Progenitor cell of endocrine pancreas (in vitro differentiated cells): ENCODE results near the gene UNC119. TPM values are rescaled to one million over a fixed set of nuclear protein-coding genes. Genes with fewer than 3 reads are reported as not detected.

Experiments
- DNase-seq: peaks from one replicate; pipeline ENCODE4 v3.0.0; 2021; ENCODE audit warnings: low spot score; ENCODE audit not compliant: unreplicated experiment
- H3K27ac Mint-ChIP-seq: 2 replicates; pipeline ENCODE4 v1.8.0; 2021; ENCODE audit warnings: mild to moderate bottlenecking, moderate library complexity, mixed read lengths
- H3K27me3 Mint-ChIP-seq: 2 replicates; pipeline ENCODE4 v1.8.0; 2021; ENCODE audit warnings: mixed read lengths
- H3K36me3 Mint-ChIP-seq: 2 replicates; pipeline ENCODE4 v1.8.0; 2022; ENCODE audit warnings: mixed read lengths; ENCODE audit not compliant: insufficient read depth
- H3K4me1 Mint-ChIP-seq: 2 replicates; pipeline ENCODE4 v1.8.0; 2021; ENCODE audit warnings: low read depth, mixed read lengths
- H3K4me3 Mint-ChIP-seq: 2 replicates; pipeline ENCODE4 v1.8.0; 2021; ENCODE audit warnings: low read depth, mild to moderate bottlenecking, moderate library complexity, mixed read lengths
- H3K9me3 Mint-ChIP-seq: 2 replicates; pipeline ENCODE4 v1.8.0; 2021; ENCODE audit warnings: low read depth, mixed read lengths
- total RNA-seq: library from RNA; stranded (reverse); gene quantifications from 2 replicates; pipeline ENCODE4 v1.2.1, GENCODE V29; 2021
- TF ChIP-seq, protein P1 (sequence below): fragments of 200-600 bp; sonication (generic); IDR thresholded peaks from one replicate; pipeline ENCODE4 v1.5.0; 2021; ENCODE audit warnings: antibody characterized with exemption, mild to moderate bottlenecking; ENCODE audit not compliant: unreplicated experiment

The UNC119 gene
- total RNA-seq, 1 donor from 2014 or later: 46.7 TPM

GRCh38 chr17:28499684-28500357 is 52.6 kb downstream of the UNC119 start:
- no peak overlapping the region for H3K4me3 Mint-ChIP-seq
- TF ChIP-seq, protein P1, sequence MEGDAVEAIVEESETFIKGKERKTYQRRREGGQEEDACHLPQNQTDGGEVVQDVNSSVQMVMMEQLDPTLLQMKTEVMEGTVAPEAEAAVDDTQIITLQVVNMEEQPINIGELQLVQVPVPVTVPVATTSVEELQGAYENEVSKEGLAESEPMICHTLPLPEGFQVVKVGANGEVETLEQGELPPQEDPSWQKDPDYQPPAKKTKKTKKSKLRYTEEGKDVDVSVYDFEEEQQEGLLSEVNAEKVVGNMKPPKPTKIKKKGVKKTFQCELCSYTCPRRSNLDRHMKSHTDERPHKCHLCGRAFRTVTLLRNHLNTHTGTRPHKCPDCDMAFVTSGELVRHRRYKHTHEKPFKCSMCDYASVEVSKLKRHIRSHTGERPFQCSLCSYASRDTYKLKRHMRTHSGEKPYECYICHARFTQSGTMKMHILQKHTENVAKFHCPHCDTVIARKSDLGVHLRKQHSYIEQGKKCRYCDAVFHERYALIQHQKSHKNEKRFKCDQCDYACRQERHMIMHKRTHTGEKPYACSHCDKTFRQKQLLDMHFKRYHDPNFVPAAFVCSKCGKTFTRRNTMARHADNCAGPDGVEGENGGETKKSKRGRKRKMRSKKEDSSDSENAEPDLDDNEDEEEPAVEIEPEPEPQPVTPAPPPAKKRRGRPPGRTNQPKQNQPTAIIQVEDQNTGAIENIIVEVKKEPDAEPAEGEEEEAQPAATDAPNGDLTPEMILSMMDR: no peak
- no peaks in the 10 kb centered on the region for H3K9me3 Mint-ChIP-seq
- peak overlapping the region; percentile 67 for H3K27ac Mint-ChIP-seq
- H3K36me3 Mint-ChIP-seq: no peaks in the 10 kb centered on the region
- H3K27me3 Mint-ChIP-seq: peaks cover 7% of the 10 kb centered on the region
- peaks cover 40% of the 10 kb centered on the region for H3K4me1 Mint-ChIP-seq
- DNase-seq: no peak

GRCh38 chr17:28499364-28499664 is 53.1 kb downstream of the UNC119 start:
- Mint-ChIP-seq H3K4me1 (peaks cover 38% of the 10 kb centered on the region), H3K36me3 (no peaks in the 10 kb centered on the region), H3K9me3 (no peaks in the 10 kb centered on the region), H3K27ac (no peak overlapping the region), H3K4me3 (no peak overlapping the region), H3K27me3 (peaks cover 6% of the 10 kb centered on the region)
- TF ChIP-seq, protein P1: no peak
- DNase-seq: no peak

GRCh38 chr17:28498652-28499363 is 53.6 kb downstream of the UNC119 start:
- no peaks in the 10 kb centered on the region for H3K9me3 Mint-ChIP-seq
- peaks cover 2% of the 10 kb centered on the region for H3K27me3 Mint-ChIP-seq
- no peak overlapping the region for H3K4me3 Mint-ChIP-seq
- peaks cover 34% of the 10 kb centered on the region for H3K4me1 Mint-ChIP-seq
- H3K36me3 Mint-ChIP-seq: no peaks in the 10 kb centered on the region
- no peak overlapping the region for H3K27ac Mint-ChIP-seq
- TF ChIP-seq, protein P1: no peak
- DNase-seq: no peak

DNA sequence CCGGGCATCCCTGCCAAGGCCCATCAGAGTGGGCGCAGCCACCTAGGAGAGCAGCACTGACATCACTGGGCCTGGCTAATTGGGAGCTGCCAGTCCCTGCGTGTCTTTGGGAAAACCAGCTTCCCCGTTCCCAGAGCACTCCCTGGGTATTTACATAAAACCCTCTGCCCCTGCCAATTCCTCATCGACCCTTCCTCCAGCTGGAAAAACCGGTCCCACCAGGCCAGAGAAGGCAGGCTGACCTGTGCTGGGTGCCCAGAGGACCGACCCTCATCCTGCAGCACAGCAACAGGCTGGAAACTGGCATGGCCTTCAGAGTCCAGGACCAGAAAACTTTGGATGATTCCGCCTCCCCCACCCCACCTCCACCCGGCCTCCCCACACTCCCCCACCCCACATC is 54.5 kb downstream of the UNC119 start:
- H3K4me1 Mint-ChIP-seq: peaks cover 37% of the 10 kb centered on the region
- TF ChIP-seq, protein P1: no peak
- H3K9me3 Mint-ChIP-seq: no peaks in the 10 kb centered on the region
- H3K27ac Mint-ChIP-seq: peak overlapping the region; percentile 94
- peaks cover 2% of the 10 kb centered on the region for H3K27me3 Mint-ChIP-seq
- H3K4me3 Mint-ChIP-seq: no peak overlapping the region
- no peaks in the 10 kb centered on the region for H3K36me3 Mint-ChIP-seq
- DNase-seq: peak; percentile 77

Other genes with a start within 250 kb of the UNC119 start
- 93.8 and 102 TPM in 2 replicates for gene TMEM97, start 233.4 kb downstream of the UNC119 start, total RNA-seq
- 35.4 and 41.0 TPM in 2 replicates for gene IFT20, start 217.2 kb downstream of the UNC119 start, total RNA-seq
- 50.9 and 51.0 TPM in 2 replicates for gene TNFAIP1, start 216.9 kb downstream of the UNC119 start, total RNA-seq
- gene POLDIP2, start 195.1 kb downstream of the UNC119 start, total RNA-seq: 66.0 and 68.6 TPM in 2 replicates
- gene SEBOX, start 187.4 kb downstream of the UNC119 start, total RNA-seq: not detected in 2 replicates
- 128 and 139 TPM in 2 replicates for gene VTN, start 182.3 kb downstream of the UNC119 start, total RNA-seq
- 20.0 and 20.5 TPM in 2 replicates for gene SARM1, start 180.9 kb downstream of the UNC119 start, total RNA-seq
- gene SLC46A1, start 146.4 kb downstream of the UNC119 start, total RNA-seq: 15.7 and 16.1 TPM in 2 replicates
- gene SLC13A2, start 79.0 kb downstream of the UNC119 start, total RNA-seq: 0.29 and 0.31 TPM in 2 replicates
- gene FOXN1, start 46.3 kb downstream of the UNC119 start, total RNA-seq: 0.07 TPM in 1 of 2 replicates, not detected in the other
- gene PIGS, start 18.9 kb upstream of the UNC119 start, total RNA-seq: 65.0 and 68.2 TPM in 2 replicates
- 4.8 and 5.6 TPM in 2 replicates for gene ALDOC, start 24.3 kb upstream of the UNC119 start, total RNA-seq
- 69.4 and 77.8 TPM in 2 replicates for gene SPAG5, start 46.4 kb upstream of the UNC119 start, total RNA-seq
- 35.5 and 36.7 TPM in 2 replicates for gene RSKR, start 61.6 kb upstream of the UNC119 start, total RNA-seq
- 182 and 190 TPM in 2 replicates for gene BLTP2, start 92.5 kb upstream of the UNC119 start, total RNA-seq
- 53.3 and 57.9 TPM in 2 replicates for gene SDF2, start 109.3 kb upstream of the UNC119 start, total RNA-seq
- 80.0 and 88.0 TPM in 2 replicates for gene SUPT6H, start 109.6 kb upstream of the UNC119 start, total RNA-seq
- gene PROCA1, start 159.3 kb upstream of the UNC119 start, total RNA-seq: 15.2 and 16.3 TPM in 2 replicates
- 147 and 150 TPM in 2 replicates for gene RAB34, start 165.2 kb upstream of the UNC119 start, total RNA-seq
- gene RPL23A, start 167.4 kb upstream of the UNC119 start, total RNA-seq: 1,486 and 1,562 TPM in 2 replicates
- 14.0 and 15.5 TPM in 2 replicates for gene TLCD1, start 173.6 kb upstream of the UNC119 start, total RNA-seq
- 15.4 and 16.8 TPM in 2 replicates for gene NEK8, start 176.2 kb upstream of the UNC119 start, total RNA-seq
- 254 and 260 TPM in 2 replicates for gene TRAF4, start 191.4 kb upstream of the UNC119 start, total RNA-seq